Cerebellar nuclear complex (tissue), 1 donor: ENCODE data around the gene RASA3.

Experiments used
- DNase-seq, 2 experiments: peaks; one replicate each; lab custom pipeline; 2025; lab: John Stamatoyannopoulos, UW

The RASA3 gene

GRCh38 chr13:113950451-113951245 lies 181.8 kb downstream of the RASA3 start:
- DNase-seq, result no peak

GRCh38 chr13:113949546-113949945 lies 182.9 kb downstream of the RASA3 start:
- no peak for DNase-seq

- DNase-seq, result no peak
These were observed 184.2 kb downstream of the RASA3 start for GRCh38 chr13:113948034-113948742.

- no peak for DNase-seq
These were observed 185.0 kb downstream of the RASA3 start for GRCh38 chr13:113947311-113948033.

- DNase-seq, result no peak
These were observed 185.8 kb downstream of the RASA3 start for GRCh38 chr13:113946409-113947181.

- DNase-seq, result no peak
These were observed 186.5 kb downstream of the RASA3 start for GRCh38 chr13:113945857-113946408.

GRCh38 chr13:113943821-113944565 lies 188.4 kb downstream of the RASA3 start:
- no peak for DNase-seq

GRCh38 chr13:113942591-113943103 lies 189.8 kb downstream of the RASA3 start:
- DNase-seq, result no peak

GRCh38 chr13:113941571-113942191 lies 190.7 kb downstream of the RASA3 start:
- no peak for DNase-seq

GRCh38 chr13:113939944-113940297 lies 192.5 kb downstream of the RASA3 start:
- DNase-seq, result no peak

- DNase-seq, result no peak
These were observed 193.1 kb downstream of the RASA3 start for GRCh38 chr13:113939129-113939943.

GRCh38 chr13:113938716-113939115 lies 193.7 kb downstream of the RASA3 start:
- no peak for DNase-seq

- DNase-seq, result no peak
These were observed 194.2 kb downstream of the RASA3 start for GRCh38 chr13:113938246-113938645.

GRCh38 chr13:113937527-113938180 lies 194.8 kb downstream of the RASA3 start:
- no peak for DNase-seq

- no peak for DNase-seq
These were observed 195.3 kb downstream of the RASA3 start for GRCh38 chr13:113937073-113937472.

GRCh38 chr13:113936166-113936965 lies 196.1 kb downstream of the RASA3 start:
- no peak for DNase-seq

GRCh38 chr13:113935001-113935844 lies 197.2 kb downstream of the RASA3 start:
- no peak for DNase-seq
